Endothelial cell of hepatic sinusoid (primary cell): ENCODE data around the gene MZT2B.
"Not testable (repeated sequence)": the region's sequence is repeated elsewhere in the genome, so short reads cannot be mapped to it uniquely, and the experiment has no call there.

Experiments
- in situ Hi-C: cut with HindIII; loops from 2 replicates; pipeline ENCODE4 v1.10.0; 2017; ENCODE audit warnings: low sequenced_read_pairs

Gene MZT2B

GRCh38 chr2:130152136-130152815 lies 29.8 kb upstream of the MZT2B start:
- in situ Hi-C loops, result not testable (repeated sequence)

GRCh38 chr2:130152816-130153595 lies 29.1 kb upstream of the MZT2B start:
- in situ Hi-C loops, result no loop called here

- in situ Hi-C loops, result not testable (repeated sequence)
Measured at GRCh38 chr2:130153721-130154422, 28.2 kb upstream of the MZT2B start.

- in situ Hi-C loops, result not testable (repeated sequence)
Measured at GRCh38 chr2:130154423-130154770, 27.7 kb upstream of the MZT2B start.

- in situ Hi-C loops, result no loop called here
Measured at GRCh38 chr2:130154773-130155765, 27.0 kb upstream of the MZT2B start.

GRCh38 chr2:130155956-130156623 lies 26.0 kb upstream of the MZT2B start:
- in situ Hi-C loops, result not testable (repeated sequence)

- in situ Hi-C loops, result no loop called here
Measured at GRCh38 chr2:130156624-130157004, 25.4 kb upstream of the MZT2B start.

- in situ Hi-C loops, result not testable (repeated sequence)
Measured at GRCh38 chr2:130157354-130157753, 24.7 kb upstream of the MZT2B start.

- in situ Hi-C loops, result not testable (repeated sequence)
Measured at GRCh38 chr2:130157825-130158514, 24.1 kb upstream of the MZT2B start.

- in situ Hi-C loops, result no loop called here
Measured at GRCh38 chr2:130158631-130159030, 23.4 kb upstream of the MZT2B start.

- in situ Hi-C loops, result not testable (repeated sequence)
Measured at GRCh38 chr2:130159376-130159775, 22.7 kb upstream of the MZT2B start.

- in situ Hi-C loops, result no loop called here
Measured at GRCh38 chr2:130160131-130160530, 21.9 kb upstream of the MZT2B start.

GRCh38 chr2:130160838-130161705 lies 21.0 kb upstream of the MZT2B start:
- in situ Hi-C loops, result not testable (repeated sequence)

GRCh38 chr2:130162486-130162885 lies 19.6 kb upstream of the MZT2B start:
- in situ Hi-C loops, result not testable (repeated sequence)

- in situ Hi-C loops, result no loop called here
Measured at GRCh38 chr2:130162968-130163367, 19.1 kb upstream of the MZT2B start.

GRCh38 chr2:130165293-130166016 lies 16.6 kb upstream of the MZT2B start:
- in situ Hi-C loops, result no loop called here

- in situ Hi-C loops, result not testable (repeated sequence)
Measured at GRCh38 chr2:130166611-130167010, 15.5 kb upstream of the MZT2B start.

GRCh38 chr2:130169163-130169562 lies 12.9 kb upstream of the MZT2B start:
- in situ Hi-C loops, result not testable (repeated sequence)
